Pancreas (tissue), 10 donors: Measurements from ENCODE around the gene DNAH9. TPM values are rescaled to one million over a fixed set of nuclear protein-coding genes. Genes with fewer than 3 reads are reported as not detected.

Source experiments
- ATAC-seq, 4 donors: fragments of 200-7000 bp; cut with Tn5 transposase; one replicate each; pipeline versions ENCODE4 v1.8.0 to v1.9.1; 2020; ENCODE audit warnings: mild to moderate bottlenecking in 4 of 4, moderate library complexity in 4 of 4
- DNase-seq, 6 donors: peaks; one replicate each; pipeline ENCODE4 v3.0.0-alpha.2; 2020
- FAIRE-seq: peaks from 2 replicates; lab custom pipeline; 2012; peaks lifted over from hg19 to GRCh38; lab: Jason Lieb, UNC
- H3K27ac ChIP-seq, 4 donors: fragments of 200-600 bp; sonication (generic); 1 replicate in 3 of 4; 2 replicates in 1 of 4; pipeline versions ENCODE4 v1.5.0 to v1.8.0; 2020
- H3K27me3 ChIP-seq, 4 donors: fragments of 200-600 bp; one replicate each; pipeline ENCODE4 v1.8.0; 2021
- H3K36me3 ChIP-seq, 3 donors: fragments of 200-600 bp; sonication (generic) in 1 of 3; one replicate each; pipeline versions ENCODE4 v1.5.0 to v1.8.0; 2020 to 2021
- H3K4me1 ChIP-seq, 3 donors: fragments of 200-600 bp; one replicate each; pipeline ENCODE4 v1.8.0; 2021
- H3K4me3 ChIP-seq, 4 donors: fragments of 200-600 bp; sonication (generic) in 2 of 4; one replicate each; pipeline versions ENCODE4 v1.5.0 to v1.8.0; 2020 to 2021
- H3K9me3 ChIP-seq, 4 donors: fragments of 200-600 bp; one replicate each; pipeline ENCODE4 v1.8.0; 2021
- CTCF ChIP-seq, 4 donors: fragments of 200-600 bp; sonication (generic) in 3 of 4; IDR thresholded peaks; one replicate each; pipeline versions ENCODE4 v1.5.0 to v1.8.0; 2021; ENCODE audit warnings: antibody characterized with exemption in 4 of 4
- WGBS, 2 donors: extraction: QIAGEN DNeasy Blood & Tissue Kit; methylation state at CpG; one replicate each; pipeline ENCODE4 v1.1.7; 2013; 5-methylcytosine and 5-hydroxymethylcytosine counted together
- intact Hi-C, 3 donors: fragments of 100-400 bp; cut with DNase I; formaldehyde crosslinking; loops; one replicate each; pipeline versions ENCODE4 v1.11.1 to v1.14.2; 2022
- polyA plus RNA-seq, 2 donors: library from polyadenylated mRNA; stranded (reverse); fragments of 200-250 nt; gene quantifications; one replicate each; pipeline ENCODE4 v1.2.3, GENCODE V29; 2013
- total RNA-seq, 6 donors: library from RNA; stranded (reverse); fragmentation: NEBNext Ultra II Directional in 4 of 6; extraction: Animal tissue kit (Norgen Biotek cat#: 25700) in 4 of 6; gene quantifications; one replicate each; pipeline versions ENCODE4 v1.2.1 to v1.2.4, GENCODE V29; 2021 to 2023
- donor health status: healthy with polysubstance abuse.
- donor health status: DM: no; HTN: no; CAD: no; lungs with moderate emphysema.
- donor health status: DM: no; HTN: no; CAD: no.
- donor health status: control.
- donor health status: control.
- donor health status: Bipolar disorder and iron deficiency.
- donor health status: DM: yes; HTN: yes; CAD: no.
- donor health status: DM: no; HTN: no; CAD: no.
- donor health status: DM: no; HTN: no; CAD: no.
- donor health status: DM: yes; HTN: yes; CAD: no.

Gene DNAH9
- total and polyA plus RNA-seq, 8 donors, result 0.53 to 2.4 (median 1.3) TPM

GRCh38 chr17:11608396-11608795 is 10.1 kb downstream of the DNAH9 start:
- 8% methylated on average over 6 of the region's 6 CpGs for WGBS, 2 donors
- no peaks in the 10 kb centered on the region for H3K9me3 ChIP-seq
- no peak for TF ChIP-seq CTCF (IDR thresholded peaks at IDR 0.05)
- DNase-seq, result peak in 4 of 6 donors; percentile 49 to 65 (median 58)
- no peaks in the 10 kb centered on the region for H3K27me3 ChIP-seq
- no peak for FAIRE-seq
- H3K4me3 ChIP-seq, result no peak overlapping the region
- intact Hi-C loops, result no loop called here
- ATAC-seq, result peak; percentile 83 to 93 (median 90)
- H3K36me3 ChIP-seq, result no peaks in the 10 kb centered on the region
- peaks cover 10 to 23% (median 23%) of the 10 kb centered on the region in 3 donors for H3K4me1 ChIP-seq
- peak overlapping the region; percentile 42 to 76 (median 64) for H3K27ac ChIP-seq

GRCh38 chr17:11610999-11611566 is 12.8 kb downstream of the DNAH9 start:
- Histone ChIP-seq H3K27ac (no peak overlapping the region), H3K36me3 (no peaks in the 10 kb centered on the region), H3K4me3 (no peak overlapping the region), H3K27me3 (no peaks in the 10 kb centered on the region), H3K9me3 (no peaks in the 10 kb centered on the region), H3K4me1 (peaks cover 10 to 23% (median 23%) of the 10 kb centered on the region in 3 donors)
- no peak for TF ChIP-seq CTCF (IDR thresholded peaks at IDR 0.05)
- intact Hi-C loops, result no loop called here
- 62 to 70% methylated on average over 6 of the region's 6 CpGs for WGBS, 2 donors
- ATAC-seq (peak in 1 of 4 donors; percentile 11), FAIRE-seq (no peak), DNase-seq (no peak)

DNA sequence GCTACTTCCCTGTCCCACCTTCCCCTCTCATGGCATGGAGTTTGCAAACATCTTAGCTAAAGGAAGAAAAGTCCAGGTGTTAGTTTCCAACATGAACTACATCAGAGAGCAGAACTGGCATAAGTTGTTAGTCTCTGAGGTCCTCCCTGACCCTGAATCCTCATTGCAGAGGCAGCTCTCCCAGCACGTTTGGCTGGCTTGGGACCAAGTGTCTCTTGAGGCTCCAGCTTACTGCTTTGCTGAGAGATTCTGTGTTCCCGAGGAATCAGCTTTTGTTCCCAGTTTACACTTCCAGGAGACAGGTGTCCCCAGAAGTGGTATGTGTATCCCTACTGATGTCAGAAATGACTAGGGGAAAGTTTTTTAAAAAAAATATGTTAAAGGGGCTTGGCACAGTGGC is 14.7 kb downstream of the DNAH9 start:
- no peak for DNase-seq
- ATAC-seq, result no peak
- FAIRE-seq, result no peak
- intact Hi-C loops, result no loop called here
- peaks cover 14 to 32% (median 29%) of the 10 kb centered on the region in 3 donors for H3K4me1 ChIP-seq
- no peak overlapping the region for H3K4me3 ChIP-seq
- H3K27me3 ChIP-seq, result no peaks in the 10 kb centered on the region
- no peaks in the 10 kb centered on the region for H3K36me3 ChIP-seq
- H3K9me3 ChIP-seq, result no peaks in the 10 kb centered on the region
- 50 to 53% methylated on average over 2 of the region's 2 CpGs for WGBS, 2 donors
- no peak for TF ChIP-seq CTCF (IDR thresholded peaks at IDR 0.05)
- H3K27ac ChIP-seq, result no peak overlapping the region

- intact Hi-C loops, result no loop called here
- H3K36me3 ChIP-seq, result no peaks in the 10 kb centered on the region
- DNase-seq (peak; percentile 69 to 94 (median 92)), ATAC-seq (peak; percentile 89 to 95 (median 94)), FAIRE-seq (peak; percentile 73)
- 7 to 12% methylated on average over 8 of the region's 8 CpGs for WGBS, 2 donors
- H3K9me3 ChIP-seq, result no peaks in the 10 kb centered on the region
- peak overlapping the region; percentile 66 to 90 (median 84) for H3K27ac ChIP-seq
- H3K4me1 ChIP-seq, result peaks cover 11 to 13% (median 12%) of the 10 kb centered on the region in 3 donors
- H3K27me3 ChIP-seq, result no peaks in the 10 kb centered on the region
- no peak for TF ChIP-seq CTCF (IDR thresholded peaks at IDR 0.05)
- H3K4me3 ChIP-seq, result peak overlapping the region in 2 of 4 donors; percentile 18 to 35
These were observed 20.7 kb downstream of the DNAH9 start for GRCh38 chr17:11618861-11619566.

DNA sequence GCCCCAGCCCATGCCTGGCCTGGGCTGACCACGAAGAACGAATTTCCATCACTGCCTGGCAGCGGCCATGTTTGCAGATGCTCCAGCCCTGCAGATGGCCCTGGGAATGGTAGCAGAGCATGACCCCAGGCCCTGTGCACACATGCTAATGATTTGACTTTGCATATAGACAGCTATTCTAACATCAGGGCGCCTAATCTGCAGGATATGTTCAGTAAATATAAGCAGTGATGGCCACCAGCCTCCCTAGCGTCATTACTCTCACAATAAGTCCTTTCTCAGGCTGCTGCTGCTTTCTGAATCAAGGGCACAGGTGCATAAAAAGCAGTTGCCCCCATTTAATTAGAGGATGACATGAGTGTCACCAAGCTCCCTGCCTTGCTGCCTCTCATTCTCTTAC is 24.2 kb downstream of the DNAH9 start:
- H3K27ac ChIP-seq, result no peak overlapping the region
- peaks cover 7 to 11% (median 9%) of the 10 kb centered on the region in 3 donors for H3K4me1 ChIP-seq
- DNase-seq, result no peak
- no peaks in the 10 kb centered on the region for H3K36me3 ChIP-seq
- intact Hi-C loops, result no loop called here
- H3K9me3 ChIP-seq, result no peaks in the 10 kb centered on the region
- no peak for ATAC-seq
- TF ChIP-seq CTCF (IDR thresholded peaks at IDR 0.05), result no peak
- no peak for FAIRE-seq
- no peak overlapping the region for H3K4me3 ChIP-seq
- H3K27me3 ChIP-seq, result no peaks in the 10 kb centered on the region
- WGBS, 2 donors, result 80 to 89% methylated on average over 5 of the region's 5 CpGs
